ENCODE data around the gene TNKS1BP1.
"Not testable (repeated sequence)": the region's sequence is repeated elsewhere in the genome, so short reads cannot be mapped to it uniquely, and the experiment has no call there.

TNKS1BP1 gene

GRCh38 chr11:57311109-57311936 is 13.4 kb downstream of the TNKS1BP1 start:
- DNase-seq (ENCODE audit: low read depth in 2 of 2): peak in 1 of 2 donors; percentile 27

- DNase-seq (ENCODE audit: low read depth in 2 of 2): no peak
These were observed 14.1 kb downstream of the TNKS1BP1 start for GRCh38 chr11:57310630-57311086.

- DNase-seq (ENCODE audit: low read depth in 2 of 2): no peak
These were observed 14.7 kb downstream of the TNKS1BP1 start for GRCh38 chr11:57310091-57310490.

GRCh38 chr11:57309106-57310059 is 15.4 kb downstream of the TNKS1BP1 start:
- DNase-seq (ENCODE audit: low read depth in 2 of 2): no peak

GRCh38 chr11:57308426-57309060 is 16.2 kb downstream of the TNKS1BP1 start:
- DNase-seq (ENCODE audit: low read depth in 2 of 2): no peak

GRCh38 chr11:57307666-57308270 is 17.0 kb downstream of the TNKS1BP1 start:
- no peak for DNase-seq (ENCODE audit: low read depth in 2 of 2)

GRCh38 chr11:57306940-57307565 is 17.7 kb downstream of the TNKS1BP1 start:
- DNase-seq (ENCODE audit: low read depth in 2 of 2): no peak

- DNase-seq (ENCODE audit: low read depth in 2 of 2): no peak
These were observed 18.4 kb downstream of the TNKS1BP1 start for GRCh38 chr11:57306161-57306876.

- DNase-seq (ENCODE audit: low read depth in 2 of 2): no peak
These were observed 19.2 kb downstream of the TNKS1BP1 start for GRCh38 chr11:57305523-57305922.

GRCh38 chr11:57303990-57304579 is 20.7 kb downstream of the TNKS1BP1 start:
- DNase-seq (ENCODE audit: low read depth in 2 of 2): no peak

GRCh38 chr11:57303280-57303989 is 21.3 kb downstream of the TNKS1BP1 start:
- DNase-seq (ENCODE audit: low read depth in 2 of 2): no peak

GRCh38 chr11:57302489-57302888 is 22.3 kb downstream of the TNKS1BP1 start:
- no peak for DNase-seq (ENCODE audit: low read depth in 2 of 2)

- no peak for DNase-seq (ENCODE audit: low read depth in 2 of 2)
These were observed 22.9 kb downstream of the TNKS1BP1 start for GRCh38 chr11:57301711-57302423.

GRCh38 chr11:57300785-57301184 is 24.0 kb downstream of the TNKS1BP1 start:
- DNase-seq (ENCODE audit: low read depth in 2 of 2): no peak

GRCh38 chr11:57299150-57299737 is 25.5 kb downstream of the TNKS1BP1 start:
- DNase-seq (ENCODE audit: low read depth in 2 of 2): no peak

- no peak for DNase-seq (ENCODE audit: low read depth in 2 of 2)
These were observed 27.5 kb downstream of the TNKS1BP1 start for GRCh38 chr11:57297221-57297620.

- DNase-seq (ENCODE audit: low read depth in 2 of 2): not testable (repeated sequence)
These were observed 28.5 kb downstream of the TNKS1BP1 start for GRCh38 chr11:57296205-57296604.
